AG10803 (cell line): ENCODE measurements around the gene FBXO11.

Source experiments
- DNase-seq: peaks from one replicate; pipeline ENCODE4 v3.0.0; 2010; ENCODE audit warnings: low read depth
- H3K4me3 ChIP-seq: 2 replicates; pipeline ENCODE4 v1.5.1; 2011; ENCODE audit warnings: mild to moderate bottlenecking, low read length, control low read depth
- CTCF ChIP-seq: conservative IDR thresholded peaks from 2 replicates; pipeline ENCODE4 v1.5.1; 2011; ENCODE audit warnings: mild to moderate bottlenecking, low read length, control low read depth, inconsistent platforms

The FBXO11 gene

DNA sequence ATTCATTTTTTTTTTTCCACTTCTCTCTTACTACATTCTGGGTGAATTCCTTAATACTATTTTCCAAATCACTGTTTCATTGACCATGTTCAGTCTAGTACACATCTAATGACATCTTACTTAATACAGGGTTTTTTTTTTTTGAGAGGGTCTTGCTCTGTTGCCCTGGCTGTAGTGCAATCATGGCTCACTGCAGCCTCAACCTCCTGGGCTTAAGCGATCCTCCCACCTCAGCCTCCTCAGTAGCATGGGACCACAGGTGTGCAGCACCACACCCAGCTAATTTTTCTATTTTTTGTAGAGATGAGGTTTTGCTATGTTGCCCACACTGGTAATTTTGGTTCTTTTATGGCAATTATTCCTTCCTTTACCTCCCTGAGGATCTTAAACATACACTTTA is 29.4 kb downstream of the FBXO11 start:
- no peak for TF ChIP-seq CTCF
- no peak overlapping the region for H3K4me3 ChIP-seq
- no peak for DNase-seq

GRCh38 chr2:47872941-47873340 is 33.4 kb downstream of the FBXO11 start:
- DNase-seq, result no peak
- H3K4me3 ChIP-seq, result no peak overlapping the region
- no peak for TF ChIP-seq CTCF

DNA sequence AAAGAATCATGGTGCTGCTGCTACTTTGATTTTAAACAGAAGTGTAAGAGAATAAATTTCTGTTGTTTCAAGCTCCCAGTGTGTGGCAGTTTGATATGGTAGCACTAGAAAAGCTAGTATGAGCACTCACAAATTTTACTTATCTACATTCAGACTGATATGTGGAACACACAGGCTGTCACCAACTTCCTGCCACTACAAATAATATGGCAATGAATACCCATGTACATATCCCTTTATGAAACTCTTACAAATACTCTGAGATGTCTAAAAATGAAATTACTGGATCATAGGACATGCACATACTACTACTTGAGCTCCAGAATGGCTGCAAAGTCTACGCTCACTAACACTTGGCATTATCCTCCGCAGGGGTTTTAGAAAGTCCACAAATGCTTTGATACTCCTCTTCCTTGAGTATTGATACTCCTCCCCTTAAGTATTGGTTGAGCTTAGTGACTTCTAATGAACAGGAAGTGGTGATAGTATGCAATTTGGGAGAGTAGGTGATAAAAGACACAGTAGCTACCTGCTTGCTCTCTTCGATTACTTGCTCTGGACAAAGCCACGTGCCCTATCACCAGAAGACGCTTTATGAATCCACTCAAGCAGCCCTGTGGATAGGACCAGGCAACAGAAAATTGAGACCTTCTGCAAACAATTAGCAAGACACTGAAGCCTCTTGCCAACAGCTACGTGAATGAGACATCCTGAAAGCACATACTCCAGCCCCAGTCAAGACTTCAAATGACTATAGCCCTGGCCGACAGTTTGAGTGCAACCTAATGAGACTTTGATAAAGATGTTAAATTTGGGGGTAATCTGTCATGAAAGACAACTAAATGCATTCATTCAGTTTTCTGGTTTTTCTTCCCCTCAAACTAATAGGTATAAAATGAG is 35.4 kb downstream of the FBXO11 start:
- peak; percentile 18 for DNase-seq
- no peak overlapping the region for H3K4me3 ChIP-seq
- no peak for TF ChIP-seq CTCF

DNA sequence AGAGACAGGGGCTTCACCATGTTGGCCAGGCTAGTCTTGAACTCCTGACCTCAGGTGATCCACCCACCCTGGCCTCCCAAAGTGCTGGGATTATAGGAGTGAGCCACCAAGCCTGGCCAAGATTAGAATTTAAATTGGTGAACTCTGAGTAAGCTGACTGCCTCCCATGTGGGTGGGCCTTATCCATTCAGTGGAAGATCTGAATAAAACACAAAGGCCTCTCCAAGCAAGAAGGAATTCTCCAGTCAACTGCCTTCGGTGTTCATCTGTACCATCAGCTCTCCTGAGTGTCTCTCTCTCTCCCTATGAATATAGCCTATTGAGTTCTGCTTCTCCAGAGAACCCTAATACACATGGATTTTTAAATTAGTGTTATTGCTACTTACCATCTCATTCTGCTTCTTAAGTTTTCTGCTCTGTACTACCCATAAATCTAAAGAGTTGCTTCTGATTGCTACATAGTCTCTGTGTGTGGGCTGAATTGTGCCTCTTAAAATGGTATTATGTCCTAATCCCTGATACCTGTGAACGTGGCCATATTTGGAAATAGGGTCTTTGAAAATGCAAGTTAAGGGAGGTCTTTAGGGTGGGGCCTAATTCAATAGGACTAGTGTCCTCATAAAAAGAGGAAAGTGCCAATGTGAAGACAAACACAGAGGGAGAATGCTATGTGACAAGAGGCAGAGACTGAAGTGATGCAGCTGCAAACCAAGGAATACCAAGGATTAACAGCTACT is 36.3 kb downstream of the FBXO11 start:
- no peak for TF ChIP-seq CTCF
- no peak overlapping the region for H3K4me3 ChIP-seq
- DNase-seq, result no peak

GRCh38 chr2:47868611-47869352 is 37.5 kb downstream of the FBXO11 start:
- no peak for DNase-seq
- no peak overlapping the region for H3K4me3 ChIP-seq
- TF ChIP-seq CTCF, result no peak

DNA sequence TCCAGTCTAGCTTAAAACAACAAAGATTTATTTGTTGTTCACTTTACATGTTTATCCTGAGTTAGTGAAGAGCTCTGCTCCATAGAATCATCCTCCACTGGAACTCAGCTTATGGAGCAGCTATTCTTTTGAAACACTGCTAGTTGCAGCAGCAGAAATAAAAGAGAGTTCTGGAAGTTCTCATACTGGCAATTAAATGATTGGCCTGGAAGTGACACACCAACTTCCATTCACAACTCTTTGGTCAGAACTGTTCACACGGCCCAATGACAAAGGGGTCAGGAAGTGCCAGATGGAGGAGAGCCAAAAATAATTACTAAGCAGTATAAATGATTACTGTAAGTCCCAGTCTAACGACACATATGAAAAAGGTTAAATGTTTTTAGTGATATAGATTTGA is 39.1 kb downstream of the FBXO11 start:
- peak; percentile 84 for DNase-seq
- TF ChIP-seq CTCF, result no peak
- H3K4me3 ChIP-seq, result no peak overlapping the region
